NCI-H2107 (cell line): Measurements from ENCODE around the gene TXNL4A.

Experiments used
- DNase-seq: peaks from one replicate; lab custom pipeline; 2025; lab: John Stamatoyannopoulos, UW

The TXNL4A gene

GRCh38 chr18:79935098-79935480 lies 53.3 kb downstream of the TXNL4A start:
- no peak for DNase-seq

- DNase-seq: no peak
Observed at GRCh38 chr18:79934311-79935097, 53.9 kb downstream of the TXNL4A start.

- no peak for DNase-seq
Observed at GRCh38 chr18:79933765-79934164, 54.6 kb downstream of the TXNL4A start.

GRCh38 chr18:79932907-79933306 lies 55.5 kb downstream of the TXNL4A start:
- DNase-seq: no peak

- no peak for DNase-seq
Observed at GRCh38 chr18:79931475-79931874, 56.9 kb downstream of the TXNL4A start.

- no peak for DNase-seq
Observed at GRCh38 chr18:79930020-79930642, 58.2 kb downstream of the TXNL4A start.

GRCh38 chr18:79928563-79928960 lies 59.8 kb downstream of the TXNL4A start:
- no peak for DNase-seq

GRCh38 chr18:79927607-79928562 lies 60.5 kb downstream of the TXNL4A start:
- no peak for DNase-seq

- DNase-seq: no peak
Observed at GRCh38 chr18:79926715-79927606, 61.4 kb downstream of the TXNL4A start.

- DNase-seq: no peak
Observed at GRCh38 chr18:79926306-79926705, 62.1 kb downstream of the TXNL4A start.

GRCh38 chr18:79924814-79925731 lies 63.3 kb downstream of the TXNL4A start:
- peak; percentile 45 for DNase-seq

- DNase-seq: no peak
Observed at GRCh38 chr18:79923896-79924585, 64.3 kb downstream of the TXNL4A start.

GRCh38 chr18:79922971-79923411 lies 65.4 kb downstream of the TXNL4A start:
- DNase-seq: no peak

GRCh38 chr18:79921984-79922965 lies 66.1 kb downstream of the TXNL4A start:
- no peak for DNase-seq
